ENCODE data around the gene ARF5.

The ARF5 gene

DNA sequence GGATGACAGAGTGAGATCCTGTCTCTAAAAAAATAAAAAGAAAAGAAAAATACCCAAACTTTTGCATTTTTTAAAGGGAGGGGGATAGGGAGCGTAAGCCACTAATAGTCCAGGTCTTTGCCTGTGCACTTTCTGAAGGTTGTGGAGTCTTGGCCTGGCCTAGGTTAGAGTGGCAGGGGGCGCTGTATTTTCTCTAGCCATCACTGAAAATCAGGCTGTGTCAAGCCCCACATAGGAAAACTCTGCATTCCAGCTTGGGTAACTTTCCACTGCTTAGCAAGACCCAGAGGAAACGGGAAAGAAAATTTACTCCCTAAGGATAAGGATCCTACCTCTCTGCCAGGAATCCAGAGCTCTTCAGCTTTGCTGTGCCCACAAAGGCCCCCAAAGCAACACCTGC is 40.2 kb downstream of the ARF5 start:
- H3K27me3 ChIP-seq (ENCODE audit: low read length), result no peaks in the 10 kb centered on the region
- H3K4me3 ChIP-seq (ENCODE audit: insufficient read depth, low read length, poor library complexity, severe bottlenecking), result no peak overlapping the region
- no peaks in the 10 kb centered on the region for H3K9me2 ChIP-seq (replicated peaks; ENCODE audit: insufficient read depth, low read length)
- TF ChIP-seq, protein P1, sequence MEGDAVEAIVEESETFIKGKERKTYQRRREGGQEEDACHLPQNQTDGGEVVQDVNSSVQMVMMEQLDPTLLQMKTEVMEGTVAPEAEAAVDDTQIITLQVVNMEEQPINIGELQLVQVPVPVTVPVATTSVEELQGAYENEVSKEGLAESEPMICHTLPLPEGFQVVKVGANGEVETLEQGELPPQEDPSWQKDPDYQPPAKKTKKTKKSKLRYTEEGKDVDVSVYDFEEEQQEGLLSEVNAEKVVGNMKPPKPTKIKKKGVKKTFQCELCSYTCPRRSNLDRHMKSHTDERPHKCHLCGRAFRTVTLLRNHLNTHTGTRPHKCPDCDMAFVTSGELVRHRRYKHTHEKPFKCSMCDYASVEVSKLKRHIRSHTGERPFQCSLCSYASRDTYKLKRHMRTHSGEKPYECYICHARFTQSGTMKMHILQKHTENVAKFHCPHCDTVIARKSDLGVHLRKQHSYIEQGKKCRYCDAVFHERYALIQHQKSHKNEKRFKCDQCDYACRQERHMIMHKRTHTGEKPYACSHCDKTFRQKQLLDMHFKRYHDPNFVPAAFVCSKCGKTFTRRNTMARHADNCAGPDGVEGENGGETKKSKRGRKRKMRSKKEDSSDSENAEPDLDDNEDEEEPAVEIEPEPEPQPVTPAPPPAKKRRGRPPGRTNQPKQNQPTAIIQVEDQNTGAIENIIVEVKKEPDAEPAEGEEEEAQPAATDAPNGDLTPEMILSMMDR (IDR thresholded peaks at IDR 0.05; ENCODE audit: insufficient read depth, low read length, poor library complexity, severe bottlenecking), result peak; percentile 35
- no peak for TF ChIP-seq EZH2phosphoT487 (conservative IDR thresholded peaks at IDR 0.05; ENCODE audit: low read length)
- H4K20me1 ChIP-seq (ENCODE audit: low read depth, low read length), result no peaks in the 10 kb centered on the region
- no peaks in the 10 kb centered on the region for H3K9me3 ChIP-seq (ENCODE audit: insufficient read depth, low read length)
- H3K9ac ChIP-seq (ENCODE audit: low read length), result no peak overlapping the region
- no peaks in the 10 kb centered on the region; the same call in 1 of the 2 replicates for H3K36me3 ChIP-seq (ENCODE audit: low read length)
- H3K4me2 ChIP-seq (ENCODE audit: low read depth, low read length, poor library complexity, severe bottlenecking), result no peak overlapping the region
- H3F3A ChIP-seq (ENCODE audit: insufficient read depth), result no peaks in the 10 kb centered on the region
- H3K27ac ChIP-seq (ENCODE audit: low read depth, low read length), result no peak overlapping the region
- H3K79me2 ChIP-seq (ENCODE audit: insufficient read depth, low read length), result no peaks in the 10 kb centered on the region
- no peak overlapping the region for H2AFZ ChIP-seq (ENCODE audit: low read depth, low read length, severe bottlenecking)

DNA sequence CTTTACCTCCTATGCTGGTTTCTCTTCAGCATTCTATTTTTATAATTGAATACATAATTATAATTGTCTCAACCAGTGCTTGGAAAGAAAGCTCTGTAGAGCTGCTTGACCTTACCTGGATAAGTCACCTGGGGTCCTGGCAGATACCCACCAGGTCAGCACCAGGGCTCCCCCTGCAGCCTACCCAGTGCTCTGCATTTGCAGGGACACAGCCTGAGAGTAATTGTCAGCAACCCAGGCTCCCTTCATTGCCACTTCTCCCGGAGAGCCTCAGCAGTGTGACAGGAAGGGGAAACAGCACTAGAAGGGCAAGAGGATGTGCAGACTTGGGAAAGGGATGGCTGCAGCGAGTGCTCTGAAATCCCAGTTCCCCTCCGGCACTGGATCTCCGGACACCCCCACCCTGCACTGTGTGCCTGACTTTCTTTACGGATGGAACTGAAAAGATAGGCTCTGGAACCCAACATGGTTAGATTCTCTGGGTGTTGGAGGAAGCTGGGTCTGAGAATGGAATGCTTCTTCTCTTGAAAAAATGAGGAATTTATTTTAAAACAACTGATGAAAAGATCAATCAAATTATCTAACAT is 41.1 kb downstream of the ARF5 start:
- H3K4me2 ChIP-seq (ENCODE audit: low read depth, low read length, poor library complexity, severe bottlenecking), result no peak overlapping the region
- no peaks in the 10 kb centered on the region for H3F3A ChIP-seq (ENCODE audit: insufficient read depth)
- H3K9ac ChIP-seq (ENCODE audit: low read length), result no peak overlapping the region
- no peaks in the 10 kb centered on the region for H3K79me2 ChIP-seq (ENCODE audit: insufficient read depth, low read length)
- no peaks in the 10 kb centered on the region for H4K20me1 ChIP-seq (ENCODE audit: low read depth, low read length)
- no peaks in the 10 kb centered on the region; the same call in 1 of the 2 replicates for H3K36me3 ChIP-seq (ENCODE audit: low read length)
- no peak overlapping the region for H3K4me3 ChIP-seq (ENCODE audit: insufficient read depth, low read length, poor library complexity, severe bottlenecking)
- H3K9me2 ChIP-seq (replicated peaks; ENCODE audit: insufficient read depth, low read length), result no peaks in the 10 kb centered on the region
- H3K27me3 ChIP-seq (ENCODE audit: low read length), result no peaks in the 10 kb centered on the region
- H2AFZ ChIP-seq (ENCODE audit: low read depth, low read length, severe bottlenecking), result no peak overlapping the region
- H3K9me3 ChIP-seq (ENCODE audit: insufficient read depth, low read length), result no peaks in the 10 kb centered on the region
- TF ChIP-seq, protein P1 (IDR thresholded peaks at IDR 0.05; ENCODE audit: insufficient read depth, low read length, poor library complexity, severe bottlenecking), result peak; percentile 58
- no peak for TF ChIP-seq EZH2phosphoT487 (conservative IDR thresholded peaks at IDR 0.05; ENCODE audit: low read length)
- H3K27ac ChIP-seq (ENCODE audit: low read depth, low read length), result no peak overlapping the region

DNA sequence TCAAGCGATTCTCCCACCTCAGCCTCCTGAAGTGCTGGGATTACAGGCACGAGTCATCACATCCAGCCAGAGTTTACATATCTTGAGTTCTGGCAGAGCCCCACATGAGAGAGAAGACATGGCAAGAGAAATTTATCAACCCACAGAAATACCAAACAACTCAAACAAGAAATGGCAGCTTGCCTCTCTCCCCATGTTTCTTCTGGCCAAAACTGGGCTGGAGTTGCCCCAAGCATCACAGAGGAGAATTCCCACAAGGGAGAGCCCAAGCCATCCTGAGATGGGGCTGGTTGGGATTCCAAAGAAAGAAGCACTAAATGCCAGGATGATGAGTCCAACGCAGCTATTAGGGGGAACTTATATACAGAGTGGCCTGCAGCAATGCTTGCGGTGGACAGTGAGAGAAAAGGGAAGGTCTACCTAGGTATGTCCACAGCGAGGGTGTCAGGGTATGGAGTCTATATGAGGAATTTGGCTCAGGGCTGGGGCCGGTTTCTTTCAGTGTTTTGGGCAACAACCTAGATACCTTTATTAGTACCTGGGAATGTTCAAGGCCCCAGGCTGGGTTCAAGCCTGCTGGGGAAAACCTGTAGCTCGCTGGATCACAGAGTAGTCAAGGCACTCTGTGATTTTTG is 44.2 kb downstream of the ARF5 start:
- no peak overlapping the region for H3K27ac ChIP-seq (ENCODE audit: low read depth, low read length)
- H3F3A ChIP-seq (ENCODE audit: insufficient read depth), result no peaks in the 10 kb centered on the region
- no peak overlapping the region for H3K4me2 ChIP-seq (ENCODE audit: low read depth, low read length, poor library complexity, severe bottlenecking)
- H3K9ac ChIP-seq (ENCODE audit: low read length), result no peak overlapping the region
- H4K20me1 ChIP-seq (ENCODE audit: low read depth, low read length), result no peaks in the 10 kb centered on the region
- no peak overlapping the region for H3K4me3 ChIP-seq (ENCODE audit: insufficient read depth, low read length, poor library complexity, severe bottlenecking)
- no peak overlapping the region for H2AFZ ChIP-seq (ENCODE audit: low read depth, low read length, severe bottlenecking)
- no peaks in the 10 kb centered on the region for H3K27me3 ChIP-seq (ENCODE audit: low read length)
- no peak for TF ChIP-seq EZH2phosphoT487 (conservative IDR thresholded peaks at IDR 0.05; ENCODE audit: low read length)
- TF ChIP-seq, protein P1 (IDR thresholded peaks at IDR 0.05; ENCODE audit: insufficient read depth, low read length, poor library complexity, severe bottlenecking), result no peak
- no peaks in the 10 kb centered on the region for H3K36me3 ChIP-seq (ENCODE audit: low read length)
- H3K9me2 ChIP-seq (replicated peaks; ENCODE audit: insufficient read depth, low read length), result no peaks in the 10 kb centered on the region
- no peaks in the 10 kb centered on the region for H3K79me2 ChIP-seq (ENCODE audit: insufficient read depth, low read length)
- no peaks in the 10 kb centered on the region for H3K9me3 ChIP-seq (ENCODE audit: insufficient read depth, low read length)

Data from SU-DHL-6 (cell line).